OCI-LY7 (cell line): Measurements from ENCODE around the gene ATAD3C. TPM values are rescaled to one million over a fixed set of nuclear protein-coding genes. Genes with fewer than 3 reads are reported as not detected.

Source experiments
- BruUV-seq: library from RNA; stranded (reverse); fragments of 400-500 nt; replicated peaks from 2 replicates; lab custom pipeline; 2021; lab: Mats Ljungman, UMichigan
- CTCF ChIA-PET: fragments of 300-600 bp; sonication (Branson Sonifier 250); formaldehyde crosslinking; loops from one replicate; lab custom pipeline; 2022; ENCODE audit warnings: antibody characterized with exemption; ENCODE audit not compliant: unreplicated experiment; lab: Charles Lee
- POLR2A ChIA-PET: fragments of 300-600 bp; sonication (Branson Sonifier 250); formaldehyde crosslinking; loops from one replicate; lab custom pipeline; 2022; ENCODE audit warnings: antibody characterized with exemption; lab: Charles Lee
- DNase-seq: peaks from one replicate; pipeline ENCODE4 v3.0.0-alpha.2; 2015; ENCODE audit warnings: low spot score
- H2AFZ ChIP-seq: fragments of 200-600 bp; sonication (generic), shearing (Covaris generic); 2 replicates; pipeline ENCODE4 v1.6.1; 2014; ENCODE audit warnings: mild to moderate bottlenecking, antibody characterized with exemption, low read length, moderate library complexity
- H3K27ac ChIP-seq: fragments of 200-600 bp; sonication (generic); 2 replicates; pipeline ENCODE4 v1.5.1; 2014; ENCODE audit warnings: mixed run types, low read depth, mild to moderate bottlenecking, moderate library complexity, low read length, inconsistent platforms; ENCODE audit not compliant: poor library complexity, severe bottlenecking
- H3K36me3 ChIP-seq: fragments of 200-600 bp; sonication (generic); 2 replicates; pipeline ENCODE4 v1.6.1; 2014; ENCODE audit warnings: mild to moderate bottlenecking, antibody characterized with exemption, low read length, moderate library complexity, mixed read lengths; ENCODE audit not compliant: insufficient read depth
- H3K4me1 ChIP-seq: fragments of 200-600 bp; sonication (generic); 2 replicates; pipeline ENCODE4 v1.5.1; 2014; ENCODE audit warnings: mild to moderate bottlenecking, low read length; ENCODE audit not compliant: insufficient read depth, poor library complexity, severe bottlenecking
- H3K4me2 ChIP-seq: fragments of 200-600 bp; sonication (generic); 2 replicates; pipeline ENCODE4 v1.6.1; 2014; ENCODE audit warnings: mild to moderate bottlenecking, low read length
- H3K4me3 ChIP-seq: fragments of 200-600 bp; sonication (generic); 2 replicates; pipeline ENCODE4 v1.5.1; 2014; ENCODE audit warnings: mild to moderate bottlenecking, low read depth, low read length; ENCODE audit not compliant: poor library complexity, severe bottlenecking
- H3K79me2 ChIP-seq: fragments of 200-600 bp; sonication (generic); 2 replicates; pipeline ENCODE4 v1.6.1; 2016; ENCODE audit warnings: low read depth, mild to moderate bottlenecking, low read length, moderate library complexity, mixed read lengths; ENCODE audit not compliant: insufficient read depth
- H3K9me2 ChIP-seq: fragments of 200-600 bp; sonication (generic); 2 replicates; pipeline ENCODE4 v1.6.1; 2016; ENCODE audit warnings: mild to moderate bottlenecking, low read length, mixed read lengths; ENCODE audit not compliant: insufficient read depth
- H3K9me3 ChIP-seq: fragments of 200-600 bp; sonication (generic); 2 replicates; pipeline ENCODE4 v1.6.1; 2014; ENCODE audit warnings: mild to moderate bottlenecking, mixed run types, low read length, mixed read lengths
- H4K20me1 ChIP-seq: fragments of 200-600 bp; sonication (generic); 2 replicates; pipeline ENCODE4 v1.6.1; 2014; ENCODE audit warnings: mild to moderate bottlenecking, antibody characterized with exemption, low read length, moderate library complexity, mixed read lengths; ENCODE audit not compliant: insufficient read depth
- CTCF ChIP-seq: fragments of 200-600 bp; sonication (generic); conservative IDR thresholded peaks from 2 replicates; pipeline ENCODE4 v1.5.1; 2014; ENCODE audit warnings: mild to moderate bottlenecking, antibody characterized with exemption, low read length, moderate library complexity, mixed read lengths
- EZH2phosphoT487 ChIP-seq: fragments of 200-600 bp; sonication (generic); IDR thresholded peaks from 2 replicates; pipeline ENCODE4 v1.6.1; 2018; ENCODE audit warnings: low read depth, borderline replicate concordance, mild to moderate bottlenecking, mixed run types, antibody characterized with exemption, low read length, moderate library complexity, mixed read lengths
- intact Hi-C: fragments of 100-400 bp; cut with micrococcal nuclease; formaldehyde crosslinking; loops from one replicate; pipeline ENCODE4 v1.10.0; 2022; ENCODE audit not compliant: unreplicated experiment
- total RNA-seq, 2 experiments: library from RNA; depleted of rRNA in 1 of 2; stranded (reverse); fragments of >200 nt in 1 of 2; shearing (Covaris generic) in 1 of 2; gene quantifications; 2 replicates each; pipeline ENCODE4 v1.2.3, GENCODE V29; 2014 to 2022

ATAD3C gene
- total RNA-seq, 2 experiments from 2014 or later, result 1.6 to 3.0 TPM

- peaks cover 72% of the 10 kb centered on the region for H3K36me3 ChIP-seq
- peak overlapping the region; percentile 92 for H3K4me3 ChIP-seq
- H3K9me3 ChIP-seq, result no peaks in the 10 kb centered on the region
- no peak for TF ChIP-seq CTCF
- no TSS peak for BruUV-seq
- peaks cover 26% of the 10 kb centered on the region for H3K4me1 ChIP-seq
- no peak for DNase-seq
- peak overlapping the region; percentile 73 for H3K27ac ChIP-seq
- intact Hi-C loops, result loop anchor here (5.0 kb wide), 1 partner anchor 106 kb away; the partner anchor contains the start of gene ATAD3A
- peaks cover 6% of the 10 kb centered on the region for H4K20me1 ChIP-seq
- H2AFZ ChIP-seq, result 0 out of 2 replicates have a peak overlapping the region, but pooled peaks have one; percentile 24
- peaks cover 57% of the 10 kb centered on the region for H3K79me2 ChIP-seq
- peak overlapping the region; percentile 84 for H3K4me2 ChIP-seq
- ChIA-PET POLR2A (interaction anchor here (0.5 to 1.3 kb wide), 3 partner anchors 12 to 64 kb away, joined by 3 read pairs; no protein-coding TSS in a partner anchor), CTCF (no interaction called here)
- no peaks in the 10 kb centered on the region for H3K9me2 ChIP-seq
Measured at GRCh38 chr1:1406101-1406820, 43.2 kb upstream of the ATAD3C start.

GRCh38 chr1:1406821-1407635 lies 42.5 kb upstream of the ATAD3C start, which contains the start of gene MRPL20:
Gene MRPL20, minus strand, starts transcription at chr1:1407293. Its CDS starts 76 bp downstream, at chr1:1407217.
- H3K27ac ChIP-seq, result peak within 1 kb of the TSS; percentile 73
- peak; percentile 95 for DNase-seq
- no TSS peak for BruUV-seq
- peak within 1 kb of the TSS; percentile 92 for H3K4me3 ChIP-seq
- TF ChIP-seq EZH2phosphoT487 (no peak), CTCF (no peak)
- H3K4me1 ChIP-seq, result peaks cover 19% of the 10 kb centered on the region
- peak within 1 kb of the TSS; percentile 84 for H3K4me2 ChIP-seq
- ChIA-PET POLR2A (interaction anchor here (0.5 to 1.0 kb wide), 3 partner anchors 13 to 167 kb away, joined by 3 to 4 read pairs (median 3); no protein-coding TSS in a partner anchor), CTCF (no interaction called here)
- peaks cover 64% of the 10 kb centered on the region for H3K36me3 ChIP-seq
- no peaks in the 10 kb centered on the region for H3K9me2 ChIP-seq
- intact Hi-C loops, result loop anchor here (5.0 kb wide), 1 partner anchor 105 kb away; the partner anchor contains the start of gene ATAD3A
- peaks cover 6% of the 10 kb centered on the region for H4K20me1 ChIP-seq
- peaks cover 49% of the 10 kb centered on the region for H3K79me2 ChIP-seq
- no peaks in the 10 kb centered on the region for H3K9me3 ChIP-seq
- 0 out of 2 replicates have a peak within 1 kb of the TSS, but pooled peaks have one; percentile 24 for H2AFZ ChIP-seq
